H4 (cell line): ENCODE results near the gene LPCAT3. TPM values are rescaled to one million over a fixed set of nuclear protein-coding genes. Genes with fewer than 3 reads are reported as not detected.
"Not testable (repeated sequence)": the region's sequence is repeated elsewhere in the genome, so short reads cannot be mapped to it uniquely, and the experiment has no call there.

Experiments
- DNase-seq: peaks from one replicate; pipeline ENCODE4 v3.0.0-alpha.2; 2015; ENCODE audit warnings: low spot score
- total RNA-seq: library from RNA; depleted of rRNA; stranded (reverse); fragments of >200 nt; shearing (Covaris generic); gene quantifications from 2 replicates; pipeline ENCODE4 v1.2.3, GENCODE V29; 2014; rRNA removed

Gene LPCAT3
- 85.6 and 97.8 TPM in 2 replicates for total RNA-seq

GRCh38 chr12:7018350-7019042 lies at the start of gene LPCAT3:
TSS of gene LPCAT3 (minus strand) at chr12:7018476. CDS start at chr12:7018424, 52 bp downstream.
- peak; percentile 96 for DNase-seq

GRCh38 chr12:7067096-7067495 lies 48.8 kb upstream of the LPCAT3 start:
- no peak for DNase-seq

- DNase-seq = no peak
Measured at GRCh38 chr12:7066596-7066995, 48.3 kb upstream of the LPCAT3 start.

GRCh38 chr12:7065073-7065623 lies 46.9 kb upstream of the LPCAT3 start:
- DNase-seq = no peak

GRCh38 chr12:7064516-7064915 lies 46.2 kb upstream of the LPCAT3 start:
- no peak for DNase-seq

- DNase-seq = no peak
Measured at GRCh38 chr12:7061596-7061995, 43.3 kb upstream of the LPCAT3 start.

GRCh38 chr12:7061138-7061537 lies 42.9 kb upstream of the LPCAT3 start:
- no peak for DNase-seq

GRCh38 chr12:7060353-7060954 lies 42.2 kb upstream of the LPCAT3 start, which contains the start of gene C1S:
TSS of gene C1S (plus strand) at chr12:7060718. CDS start at chr12:7061913, 1,195 bp downstream.
- peak; percentile 91 for DNase-seq

GRCh38 chr12:7059780-7060179 lies 41.5 kb upstream of the LPCAT3 start:
- no peak for DNase-seq

GRCh38 chr12:7058850-7059395 lies 40.6 kb upstream of the LPCAT3 start:
- no peak for DNase-seq

GRCh38 chr12:7058163-7058845 lies 40.0 kb upstream of the LPCAT3 start:
- DNase-seq = no peak

GRCh38 chr12:7055736-7056135 lies 37.5 kb upstream of the LPCAT3 start:
- DNase-seq = not testable (repeated sequence)

GRCh38 chr12:7054925-7055324 lies 36.6 kb upstream of the LPCAT3 start:
- no peak for DNase-seq

- DNase-seq = not testable (repeated sequence)
Measured at GRCh38 chr12:7049973-7050372, 31.7 kb upstream of the LPCAT3 start.

- not testable (repeated sequence) for DNase-seq
Measured at GRCh38 chr12:7049445-7049951, 31.2 kb upstream of the LPCAT3 start.

GRCh38 chr12:7047306-7047705 lies 29.0 kb upstream of the LPCAT3 start:
- DNase-seq = no peak

GRCh38 chr12:7046383-7047105 lies 28.3 kb upstream of the LPCAT3 start:
- no peak for DNase-seq

- DNase-seq = no peak
Measured at GRCh38 chr12:7045913-7046312, 27.6 kb upstream of the LPCAT3 start.

- DNase-seq = peak; percentile 66
Measured at GRCh38 chr12:7042842-7043241, 24.6 kb upstream of the LPCAT3 start.

- no peak for DNase-seq
Measured at GRCh38 chr12:7039403-7039802, 21.1 kb upstream of the LPCAT3 start.

GRCh38 chr12:7038591-7038990 lies 20.3 kb upstream of the LPCAT3 start:
- DNase-seq = no peak
